HCT116 (cell line): ENCODE results near the gene NFIB. TPM values are rescaled to one million over a fixed set of nuclear protein-coding genes. Genes with fewer than 3 reads are reported as not detected.

Experiments
- ATAC-seq: fragments of 200-7000 bp; cut with Tn5 transposase; 2 replicates; pipeline ENCODE4 v1.9.1; 2020; ENCODE audit warnings: mild to moderate bottlenecking, moderate library complexity
- BruUV-seq: library from RNA; stranded (reverse); fragments of 400-500 nt; replicated peaks from 2 replicates; lab custom pipeline; 2021; lab: Mats Ljungman, UMichigan
- CTCF ChIA-PET: fragments of 300-600 bp; sonication (Branson Sonifier 250); formaldehyde crosslinking; loops from one replicate; lab custom pipeline; 2021; ENCODE audit warnings: antibody characterized with exemption; lab: Charles Lee
- POLR2A ChIA-PET: fragments of 300-600, 350-600 bp; sonication (Branson Sonifier 250); formaldehyde crosslinking; loops from one replicate; lab custom pipeline; 2021; ENCODE audit warnings: antibody characterized with exemption; lab: Charles Lee
- RAD21 ChIA-PET, 2 experiments: fragments of 300-600 bp; sonication (Branson Sonifier 250); formaldehyde crosslinking; loops; one replicate each; lab custom pipeline; 2023; ENCODE audit warnings: low total read pairs in 2 of 2; ENCODE audit not compliant: uncharacterized antibody in 2 of 2, unreplicated experiment in 2 of 2, low non-redundant PET in 1 of 2; lab: Charles Lee
- DNase-seq: peaks from one replicate; pipeline ENCODE4 v3.0.0-alpha.2; 2010; ENCODE audit warnings: low read depth, low spot score
- H2AFZ ChIP-seq: fragments of 200-600 bp; shearing (Covaris generic), sonication (generic); 2 replicates; pipeline ENCODE4 v1.6.1; 2017; ENCODE audit warnings: low read depth, mixed run types, mixed read lengths, antibody characterized with exemption, low read length; ENCODE audit not compliant: poor library complexity, severe bottlenecking
- H3K27ac ChIP-seq: 2 replicates; pipeline ENCODE4 v1.5.1; 2012; ENCODE audit warnings: low read depth, low read length
- H3K27me3 ChIP-seq: fragments of 200-600 bp; sonication (generic); 2 replicates; pipeline ENCODE4 v1.6.1; 2016; ENCODE audit warnings: mixed run types, low read length, mixed read lengths; ENCODE audit not compliant: insufficient read depth
- H3K36me3 ChIP-seq, 2 experiments: fragments of 200-500 bp in 1 of 2; fragments of 200-600 bp in 1 of 2; sonication (Bioruptor generic) in 1 of 2; sonication (generic) in 1 of 2; 2 replicates each; pipeline versions ENCODE4 v1.5.1 to v1.6.1; 2014 to 2016; ENCODE audit warnings: low read length in 2 of 2, inconsistent platforms in 1 of 2, mixed read lengths in 1 of 2, mixed run types in 1 of 2; ENCODE audit not compliant: insufficient read depth in 2 of 2, control insufficient read depth in 1 of 2
- H3K4me1 ChIP-seq, 2 experiments: fragments of 200-600 bp in 1 of 2; sonication (generic) in 1 of 2; 2 replicates each; pipeline versions ENCODE4 v1.5.1 to v1.6.1; 2012 to 2017; ENCODE audit warnings: low read length in 2 of 2, inconsistent platforms in 1 of 2, mild to moderate bottlenecking in 1 of 2, mixed read lengths in 1 of 2, mixed run types in 1 of 2, moderate library complexity in 1 of 2; ENCODE audit not compliant: insufficient read depth in 2 of 2, control insufficient read depth in 1 of 2
- H3K4me2 ChIP-seq: fragments of 200-600 bp; sonication (generic); 2 replicates; pipeline ENCODE4 v1.6.1; 2017; ENCODE audit warnings: mixed run types, low read length, mixed read lengths
- H3K4me3 ChIP-seq, 2 experiments: fragments of 200-600 bp in 1 of 2; sonication (generic) in 1 of 2; replicated peaks in 1 of 2; 2 replicates each; pipeline ENCODE4 v1.5.1; 2011 to 2016; ENCODE audit warnings: low read length in 2 of 2, control low read depth in 1 of 2, low read depth in 1 of 2, mild to moderate bottlenecking in 1 of 2, mixed read lengths in 1 of 2, mixed run types in 1 of 2
- H3K79me2 ChIP-seq: fragments of 200-600 bp; sonication (generic); 2 replicates; pipeline ENCODE4 v1.6.1; 2017; ENCODE audit warnings: mild to moderate bottlenecking, mixed run types, low read length, moderate library complexity, mixed read lengths; ENCODE audit not compliant: insufficient read depth
- H3K9ac ChIP-seq: fragments of 200-600 bp; sonication (generic); 2 replicates; pipeline ENCODE4 v1.6.1; 2016; ENCODE audit warnings: low read length, mixed read lengths
- H3K9me2 ChIP-seq: fragments of 200-600 bp; sonication (generic), shearing (Covaris generic); 2 replicates; pipeline ENCODE4 v1.6.1; 2017; ENCODE audit warnings: mixed run types, mild to moderate bottlenecking, moderate library complexity; ENCODE audit not compliant: insufficient read depth
- H3K9me3 ChIP-seq, 2 experiments: fragments of 200-500 bp in 1 of 2; fragments of 200-600 bp in 1 of 2; sonication (Bioruptor generic) in 1 of 2; sonication (generic) in 1 of 2; 2 replicates each; pipeline ENCODE4 v1.6.1; 2014 to 2017; ENCODE audit warnings: low read length in 2 of 2, mixed read lengths in 2 of 2, inconsistent platforms in 1 of 2, low read depth in 1 of 2, mild to moderate bottlenecking in 1 of 2, mixed run types in 1 of 2, moderate library complexity in 1 of 2; ENCODE audit not compliant: control insufficient read depth in 1 of 2, insufficient read depth in 1 of 2
- H4K20me1 ChIP-seq: fragments of 200-600 bp; sonication (generic), shearing (Covaris generic); 2 replicates; pipeline ENCODE4 v1.6.1; 2017; ENCODE audit warnings: mixed run types, mild to moderate bottlenecking, moderate library complexity; ENCODE audit not compliant: insufficient read depth
- CTCF ChIP-seq, 3 experiments: fragments of 200-600 bp in 1 of 3; sonication (generic) in 1 of 3; IDR thresholded peaks in 2 of 3; conservative IDR thresholded peaks in 1 of 3; 2 replicates each; pipeline ENCODE4 v1.5.1; 2012 to 2017; ENCODE audit warnings: low read depth in 2 of 3, low read length in 2 of 3, antibody characterized with exemption in 1 of 3, borderline replicate concordance in 1 of 3, control low read depth in 1 of 3, mild to moderate bottlenecking in 1 of 3, mixed read lengths in 1 of 3, mixed run types in 1 of 3, moderate library complexity in 1 of 3; ENCODE audit not compliant: insufficient read depth in 1 of 3
- EZH2 ChIP-seq: fragments of 200-600 bp; sonication (generic); IDR thresholded peaks from 2 replicates; pipeline ENCODE4 v1.6.1; 2017; ENCODE audit warnings: antibody characterized with exemption, mixed run types
- YY1 ChIP-seq: IDR thresholded peaks from 2 replicates; pipeline ENCODE4 v1.6.1; 2011; ENCODE audit warnings: low read length, low read depth, moderate library complexity, mild to moderate bottlenecking; ENCODE audit not compliant: insufficient replicate concordance; ENCODE audit errors: extremely low read depth
- intact Hi-C: fragments of 100-400 bp; cut with micrococcal nuclease; formaldehyde crosslinking; loops from 2 replicates; pipeline ENCODE4 v1.10.0; 2022
- total RNA-seq: library from RNA; stranded (reverse); gene quantifications from one replicate; pipeline ENCODE4 v1.2.1, GENCODE V29; 2021; ENCODE audit not compliant: unreplicated experiment

NFIB gene
- total RNA-seq, 1 experiment from 2014 or later, result 6.6 TPM

- H3K9me2 ChIP-seq, result no peaks in the 10 kb centered on the region
- H3K4me1 ChIP-seq, result no peaks in the 10 kb centered on the region
- no peaks in the 10 kb centered on the region for H3K9me3 ChIP-seq
- H3K79me2 ChIP-seq, result no peaks in the 10 kb centered on the region
- DNase-seq (no peak), ATAC-seq (no peak)
- intact Hi-C loops, result no loop called here
- no TSS peak for BruUV-seq
- H3K4me3 ChIP-seq, result no peak overlapping the region
- no peak overlapping the region for H2AFZ ChIP-seq
- ChIA-PET POLR2A (no interaction called here), RAD21 (no interaction called here), CTCF (no interaction called here)
- H4K20me1 ChIP-seq, result no peaks in the 10 kb centered on the region
- H3K27ac ChIP-seq, result no peak overlapping the region
- TF ChIP-seq EZH2 (no peak), YY1 (no peak)
- no peaks in the 10 kb centered on the region for H3K36me3 ChIP-seq
- H3K4me2 ChIP-seq, result no peak overlapping the region
- no peaks in the 10 kb centered on the region for H3K27me3 ChIP-seq
- H3K9ac ChIP-seq, result no peak overlapping the region
Observed at GRCh38 chr9:14298601-14299022, 15.3 kb downstream of the NFIB start.

- no peaks in the 10 kb centered on the region for H3K79me2 ChIP-seq
- CTCF ChIA-PET, result no interaction called here
Observed at GRCh38 chr9:14296495-14297113, 17.3 kb downstream of the NFIB start.

More at GRCh38 chr9:14296495-14297113, 17.3 kb downstream of the NFIB start:
- Histone ChIP-seq H3K4me2 (no peak overlapping the region), H4K20me1 (no peaks in the 10 kb centered on the region)
- DNase-seq, result no peak
- no peak for TF ChIP-seq CTCF (IDR thresholded peaks at IDR 0.05 in 2 of 3, conservative IDR thresholded peaks at IDR 0.05 in 1 of 3; ENCODE audit: borderline replicate concordance in 1 of 3, insufficient read depth in 1 of 3, low read depth in 2 of 3, low read length in 2 of 3)
- TF ChIP-seq, all 23 proteins: peak for 0
- Histone ChIP-seq H3K4me3 (no peak overlapping the region), H3K9me2 (no peaks in the 10 kb centered on the region), H3K27me3 (no peaks in the 10 kb centered on the region), H2AFZ (no peak overlapping the region), H3K4me1 (no peaks in the 10 kb centered on the region), H3K9me3 (no peaks in the 10 kb centered on the region), H3K9ac (no peak overlapping the region), H3K27ac (no peak overlapping the region), H3K36me3 (no peaks in the 10 kb centered on the region)
- intact Hi-C loops, result no loop called here
- BruUV-seq, result no TSS peak
- RAD21 ChIA-PET, result no interaction called here
- no peak for ATAC-seq
- POLR2A ChIA-PET, result no interaction called here
